ENCODE data around the gene ELF5. TPM values are rescaled to one million over a fixed set of nuclear protein-coding genes. Genes with fewer than 3 reads are reported as not detected.

The ELF5 gene
- total and polyA plus RNA-seq, 2 experiments from 2014 or later = not detected

DNA sequence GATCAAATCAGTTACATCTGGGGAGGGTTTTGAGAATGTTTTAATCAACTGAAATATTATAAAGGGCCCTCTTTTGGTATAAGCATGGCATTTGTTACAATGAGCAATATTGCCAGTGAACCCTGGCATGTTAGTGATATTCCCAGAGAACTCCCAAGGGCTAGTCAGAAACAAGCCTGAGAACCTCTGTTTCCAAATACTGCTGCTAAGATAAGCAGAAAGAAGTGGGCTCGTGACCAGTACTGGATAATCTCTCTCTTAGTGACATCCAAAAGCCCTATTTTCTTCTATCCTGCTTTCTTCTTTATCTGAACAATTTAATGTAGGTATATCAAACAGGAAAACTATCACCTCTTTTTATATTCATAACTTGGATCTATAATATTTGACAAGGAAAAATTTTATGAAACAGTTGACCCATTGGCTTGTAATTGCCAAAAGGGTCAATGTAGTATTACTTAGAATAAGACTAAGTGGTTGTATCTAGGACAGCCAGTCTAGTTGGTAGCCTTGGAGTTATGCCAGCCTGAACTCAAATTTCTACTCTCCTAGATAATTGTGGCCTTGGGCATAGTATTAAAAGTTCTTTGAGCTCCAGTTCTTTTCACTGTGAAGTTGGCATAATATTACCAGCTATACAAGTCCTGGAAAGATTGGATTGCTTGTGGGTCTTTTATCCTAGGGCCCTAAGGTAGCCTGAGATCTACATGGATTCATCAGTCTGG, 59.1 kb downstream of the ELF5 start:
- TF ChIP-seq EZH2phosphoT487 (IDR thresholded peaks at IDR 0.05; ENCODE audit: insufficient read depth, low read depth) (no peak), EZH2 (IDR thresholded peaks at IDR 0.05; ENCODE audit: insufficient read depth, poor library complexity, severe bottlenecking) (no peak)
- Histone ChIP-seq H3K4me1 (ENCODE audit: insufficient read depth) (no peaks in the 10 kb centered on the region), H3K4me2 (ENCODE audit: unreplicated experiment) (no peak overlapping the region), H3K9me2 (ENCODE audit: insufficient read depth) (no peaks in the 10 kb centered on the region), H3K9ac (no peak overlapping the region), H3K27me3 (replicated peaks; ENCODE audit: insufficient read depth) (no peaks in the 10 kb centered on the region), H3F3A (ENCODE audit: insufficient read depth) (no peaks in the 10 kb centered on the region), H3K9me3 (ENCODE audit: low read depth) (no peaks in the 10 kb centered on the region), H4K20me1 (ENCODE audit: insufficient read depth) (no peaks in the 10 kb centered on the region), H2AFZ (no peak overlapping the region), H3K36me3 (ENCODE audit: low read depth) (peaks cover 68% of the 10 kb centered on the region), H3K79me2 (ENCODE audit: insufficient read depth) (no peaks in the 10 kb centered on the region), H3K4me3 (no peak overlapping the region), H3K27ac (no peak overlapping the region)
- WGBS, 2 experiments (ENCODE audit: low coverage in 1 of 2, low lambda C conversion rate in 2 of 2, missing lambda C conversion rate in 2 of 2) = 88 to 100% methylated on average over 1 of the region's 1 CpG
- in situ Hi-C loops (cut with MboI) = loop anchor here (10.0 kb wide), 1 partner anchor 60 kb away; no protein-coding TSS in a partner anchor
- no peak for DNase-seq

GRCh38 chr11:34451053-34451452, 62.5 kb downstream of the ELF5 start:
- Histone ChIP-seq H4K20me1 (ENCODE audit: insufficient read depth) (no peaks in the 10 kb centered on the region), H3K4me3 (no peak overlapping the region), H3K9ac (no peak overlapping the region), H3K4me2 (ENCODE audit: unreplicated experiment) (no peak overlapping the region), H3K27me3 (replicated peaks; ENCODE audit: insufficient read depth) (no peaks in the 10 kb centered on the region), H3F3A (ENCODE audit: insufficient read depth) (no peaks in the 10 kb centered on the region), H3K9me3 (ENCODE audit: low read depth) (no peaks in the 10 kb centered on the region), H3K4me1 (ENCODE audit: insufficient read depth) (no peaks in the 10 kb centered on the region), H3K27ac (no peak overlapping the region), H3K36me3 (ENCODE audit: low read depth) (peaks cover 49% of the 10 kb centered on the region), H3K9me2 (ENCODE audit: insufficient read depth) (no peaks in the 10 kb centered on the region), H3K79me2 (ENCODE audit: insufficient read depth) (peaks cover 26% of the 10 kb centered on the region), H2AFZ (no peak overlapping the region)
- 98 to 99% methylated on average over 3 of the region's 3 CpGs for WGBS, 2 experiments (ENCODE audit: low coverage in 1 of 2, low lambda C conversion rate in 2 of 2, missing lambda C conversion rate in 2 of 2)
- in situ Hi-C loops (cut with MboI) = loop anchor here (10.0 kb wide), 1 partner anchor 56 kb away; no protein-coding TSS in a partner anchor
- DNase-seq = no peak
- TF ChIP-seq EZH2phosphoT487 (IDR thresholded peaks at IDR 0.05; ENCODE audit: insufficient read depth, low read depth) (no peak), EZH2 (IDR thresholded peaks at IDR 0.05; ENCODE audit: insufficient read depth, poor library complexity, severe bottlenecking) (no peak)

DNA sequence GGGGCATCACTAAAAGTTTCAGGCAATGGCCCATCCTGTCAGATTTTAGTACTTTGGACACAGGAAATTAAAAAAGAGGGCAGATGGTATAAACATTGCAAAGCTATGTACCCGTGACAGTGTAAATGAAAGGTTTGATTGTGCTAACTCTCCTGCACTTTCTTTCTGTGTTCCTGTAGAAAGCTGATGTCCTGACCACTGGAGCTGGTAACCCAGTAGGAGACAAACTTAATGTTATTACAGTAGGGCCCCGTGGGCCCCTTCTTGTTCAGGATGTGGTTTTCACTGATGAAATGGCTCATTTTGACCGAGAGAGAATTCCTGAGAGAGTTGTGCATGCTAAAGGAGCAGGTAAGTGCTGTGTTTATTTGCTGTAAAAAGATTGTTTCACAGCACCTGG, 64.6 kb downstream of the ELF5 start:
- Histone ChIP-seq H3K9me2 (ENCODE audit: insufficient read depth) (no peaks in the 10 kb centered on the region), H3K9me3 (ENCODE audit: low read depth) (no peaks in the 10 kb centered on the region), H3K9ac (no peak overlapping the region), H2AFZ (no peak overlapping the region), H3K4me2 (ENCODE audit: unreplicated experiment) (no peak overlapping the region), H3K27me3 (replicated peaks; ENCODE audit: insufficient read depth) (no peaks in the 10 kb centered on the region), H3K36me3 (ENCODE audit: low read depth) (peaks cover 30% of the 10 kb centered on the region), H3K79me2 (ENCODE audit: insufficient read depth) (peaks cover 46% of the 10 kb centered on the region), H3F3A (ENCODE audit: insufficient read depth) (no peaks in the 10 kb centered on the region), H3K27ac (no peak overlapping the region), H3K4me1 (ENCODE audit: insufficient read depth) (no peaks in the 10 kb centered on the region), H3K4me3 (no peak overlapping the region), H4K20me1 (ENCODE audit: insufficient read depth) (no peaks in the 10 kb centered on the region)
- TF ChIP-seq EZH2phosphoT487 (IDR thresholded peaks at IDR 0.05; ENCODE audit: insufficient read depth, low read depth) = no peak
- no peak for TF ChIP-seq EZH2 (IDR thresholded peaks at IDR 0.05; ENCODE audit: insufficient read depth, poor library complexity, severe bottlenecking)
- in situ Hi-C loops (cut with MboI) = no loop called here
- DNase-seq = no peak
- WGBS, 2 experiments (ENCODE audit: low coverage in 1 of 2, low lambda C conversion rate in 2 of 2, missing lambda C conversion rate in 2 of 2) = 79 to 93% methylated on average over 3 of the region's 3 CpGs

DNA sequence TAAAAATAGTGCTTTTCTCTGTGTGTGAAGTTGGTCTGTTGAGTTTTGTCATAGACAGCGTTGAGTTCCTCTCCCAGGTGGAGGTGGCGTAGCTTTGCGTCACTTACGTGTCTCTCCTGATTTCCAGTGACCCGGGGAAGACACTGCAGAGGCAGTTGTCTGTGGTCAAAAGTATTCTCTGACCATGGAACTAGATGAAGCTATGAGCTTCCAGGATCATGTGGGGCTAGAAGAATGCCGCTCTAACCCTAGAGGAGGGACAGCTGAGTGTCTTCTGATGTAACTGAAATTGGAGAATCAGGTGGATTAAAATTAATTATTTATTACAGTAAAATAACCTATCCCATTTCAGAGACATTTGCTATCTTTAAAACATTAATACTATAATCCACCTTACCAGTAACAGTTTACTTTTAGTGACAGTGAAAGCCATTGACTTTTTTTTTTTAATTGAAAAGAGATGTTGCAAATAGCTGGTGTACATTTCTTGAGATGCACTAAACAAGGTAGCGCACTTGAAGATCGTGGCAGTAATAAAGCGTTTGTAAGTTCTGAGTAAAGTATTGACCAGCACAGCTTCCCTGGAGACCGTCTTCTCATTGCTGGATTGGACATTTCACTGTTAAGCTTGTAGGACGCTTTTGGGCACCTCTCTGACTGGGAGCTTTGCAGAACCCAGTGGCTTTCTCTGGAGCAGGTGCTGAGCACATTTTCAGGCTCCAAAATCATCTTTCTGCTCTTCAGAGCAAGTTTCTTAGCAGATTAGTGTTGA, 65.2 kb downstream of the ELF5 start:
- Histone ChIP-seq H3K79me2 (ENCODE audit: insufficient read depth) (peaks cover 52% of the 10 kb centered on the region), H3K9me3 (ENCODE audit: low read depth) (no peaks in the 10 kb centered on the region), H3K27ac (no peak overlapping the region), H3K4me3 (no peak overlapping the region), H4K20me1 (ENCODE audit: insufficient read depth) (no peaks in the 10 kb centered on the region), H2AFZ (no peak overlapping the region), H3K27me3 (replicated peaks; ENCODE audit: insufficient read depth) (no peaks in the 10 kb centered on the region), H3K9ac (no peak overlapping the region), H3F3A (ENCODE audit: insufficient read depth) (no peaks in the 10 kb centered on the region), H3K4me2 (ENCODE audit: unreplicated experiment) (no peak overlapping the region), H3K4me1 (ENCODE audit: insufficient read depth) (no peaks in the 10 kb centered on the region), H3K36me3 (ENCODE audit: low read depth) (peaks cover 24% of the 10 kb centered on the region), H3K9me2 (ENCODE audit: insufficient read depth) (no peaks in the 10 kb centered on the region)
- in situ Hi-C loops (cut with MboI) = no loop called here
- WGBS, 2 experiments (ENCODE audit: low coverage in 1 of 2, low lambda C conversion rate in 2 of 2, missing lambda C conversion rate in 2 of 2) = 95% methylated on average over 11 of the region's 11 CpGs
- no peak for TF ChIP-seq EZH2phosphoT487 (IDR thresholded peaks at IDR 0.05; ENCODE audit: insufficient read depth, low read depth)
- TF ChIP-seq EZH2 (IDR thresholded peaks at IDR 0.05; ENCODE audit: insufficient read depth, poor library complexity, severe bottlenecking) = no peak
- no peak for DNase-seq
